OCI-LY3 (cell line): ENCODE results near the gene GNG2.

Experiments used
- CTCF ChIP-seq: fragments of 200-600, 300-600 bp; sonication (generic); IDR thresholded peaks from 2 replicates; pipeline ENCODE4 v1.5.1; 2014; ENCODE audit warnings: antibody characterized with exemption, low read length, low read depth
- EZH2phosphoT487 ChIP-seq: fragments of 200-600 bp; shearing (Covaris generic); IDR thresholded peaks from 2 replicates; pipeline ENCODE4 v1.6.1; 2018; ENCODE audit warnings: antibody characterized with exemption, mixed run types, low read depth

GRCh38 chr14:51931308-51931707 is 70.9 kb downstream of the GNG2 start:
- TF ChIP-seq CTCF (no peak), EZH2phosphoT487 (no peak)
